Brain microvascular endothelial cell (primary cell): ENCODE results near the gene MSMB.
"Not testable (repeated sequence)": the region's sequence is repeated elsewhere in the genome, so short reads cannot be mapped to it uniquely, and the experiment has no call there.

Experiments
- DNase-seq: peaks from one replicate; pipeline ENCODE4 v3.0.0-alpha.2; 2020
- H3K27ac ChIP-seq: fragments of 250-450 bp; sonication (Bioruptor Pico); 2 replicates; pipeline ENCODE4 v1.5.1; 2020; ENCODE audit warnings: mild to moderate bottlenecking, moderate library complexity
- H3K27me3 ChIP-seq: fragments of 250-450 bp; sonication (Bioruptor Pico); replicated peaks from 2 replicates; pipeline ENCODE4 v1.5.1; 2020; ENCODE audit warnings: mild to moderate bottlenecking
- H3K36me3 ChIP-seq: fragments of 250-450 bp; sonication (Bioruptor Pico); replicated peaks from 2 replicates; pipeline ENCODE4 v1.5.1; 2020; ENCODE audit warnings: mild to moderate bottlenecking
- H3K4me3 ChIP-seq: 2 replicates; pipeline ENCODE4 v1.5.1; 2011; ENCODE audit warnings: low read depth, mild to moderate bottlenecking, control low read depth, low read length, moderate library complexity
- CTCF ChIP-seq: IDR thresholded peaks from 2 replicates; pipeline ENCODE4 v1.5.1; 2011; ENCODE audit warnings: low read depth, mild to moderate bottlenecking, moderate library complexity, low read length, control low read depth, inconsistent platforms; ENCODE audit errors: missing control alignments
- in situ Hi-C: cut with HindIII; loops from 2 replicates; pipeline ENCODE4 v1.10.0; 2017; ENCODE audit warnings: low sequenced_read_pairs, low pct_ligation_motif_present

Gene MSMB

GRCh38 chr10:46091828-46092523, 45.9 kb upstream of the MSMB start:
- in situ Hi-C loops: no loop called here
- Histone ChIP-seq H3K27me3 (no peaks in the 10 kb centered on the region), H3K4me3 (no peak overlapping the region), H3K27ac (no peak overlapping the region), H3K36me3 (no peaks in the 10 kb centered on the region)
- TF ChIP-seq CTCF: no peak
- DNase-seq: no peak

GRCh38 chr10:46091080-46091827, 45.2 kb upstream of the MSMB start:
- Histone ChIP-seq H3K36me3 (no peaks in the 10 kb centered on the region), H3K27me3 (no peaks in the 10 kb centered on the region), H3K27ac (no peak overlapping the region), H3K4me3 (no peak overlapping the region)
- no peak for DNase-seq
- no peak for TF ChIP-seq CTCF
- in situ Hi-C loops: no loop called here

DNA sequence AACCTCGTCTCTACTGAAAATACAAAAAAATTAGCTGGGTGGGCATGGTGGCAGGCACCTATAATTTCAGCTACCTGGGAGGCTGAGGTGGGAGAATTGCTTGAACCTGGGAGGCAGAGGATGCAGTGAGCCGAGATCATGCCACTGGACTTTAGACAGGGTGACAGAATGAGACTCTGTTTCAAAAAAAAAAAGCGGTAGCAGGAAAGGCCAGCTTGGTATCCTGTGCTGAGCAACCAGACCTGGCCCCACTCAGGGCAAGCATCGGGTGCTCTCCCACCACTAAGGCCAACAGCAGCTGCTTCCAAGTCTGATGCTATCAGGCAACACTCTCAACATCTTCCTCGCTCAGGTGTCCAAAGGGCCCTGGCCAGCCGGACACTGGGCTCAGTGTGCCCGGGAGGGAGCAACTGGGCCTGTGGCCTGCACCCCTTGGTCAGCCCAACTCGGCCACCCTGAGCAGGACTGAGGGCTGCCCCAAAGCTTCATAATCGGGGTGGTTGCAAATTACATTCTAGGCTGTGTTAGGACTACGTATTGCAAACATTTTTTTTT, 44.3 kb upstream of the MSMB start:
- no peak for TF ChIP-seq CTCF
- no peak overlapping the region for H3K27ac ChIP-seq

DNA sequence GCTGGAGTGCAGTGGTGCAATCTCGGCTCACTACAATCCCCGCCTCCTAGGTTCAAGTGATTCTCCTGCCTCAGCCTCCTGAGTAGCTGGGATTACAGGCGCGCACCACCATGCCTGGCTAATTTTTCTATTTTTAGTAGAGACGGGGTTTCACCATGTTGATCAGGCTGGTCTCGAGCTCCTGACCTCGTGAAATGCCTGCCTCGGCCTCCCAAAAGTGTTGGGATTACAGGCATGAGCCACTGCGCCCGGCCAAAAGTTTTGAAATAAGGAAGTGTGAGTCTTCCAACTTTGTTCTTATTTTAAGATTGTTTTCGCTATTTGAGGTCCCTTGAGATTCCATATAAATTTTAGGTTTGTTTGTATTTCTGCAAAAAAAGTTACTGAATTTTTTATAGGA, 41.3 kb upstream of the MSMB start:
- H3K27me3 ChIP-seq, DNase-seq, H3K27ac ChIP-seq, H3K4me3 ChIP-seq, H3K36me3 ChIP-seq, in situ Hi-C loops: not testable (repeated sequence)

More for the DNA sequence above, 44.3 kb upstream of the MSMB start:
- DNase-seq: no peak
- in situ Hi-C loops: no loop called here
- H3K4me3 ChIP-seq: no peak overlapping the region
- H3K36me3 ChIP-seq: no peaks in the 10 kb centered on the region
- no peaks in the 10 kb centered on the region for H3K27me3 ChIP-seq

- no peak overlapping the region for H3K27ac ChIP-seq
Measured at GRCh38 chr10:46084321-46085165, 38.5 kb upstream of the MSMB start.

More at GRCh38 chr10:46084321-46085165, 38.5 kb upstream of the MSMB start:
- DNase-seq: no peak
- no peak for TF ChIP-seq CTCF
- H3K27me3 ChIP-seq: no peaks in the 10 kb centered on the region
- in situ Hi-C loops: no loop called here
- H3K4me3 ChIP-seq: no peak overlapping the region
- no peaks in the 10 kb centered on the region for H3K36me3 ChIP-seq
